Transverse colon (tissue), 4 donors: ENCODE results near the gene RIMBP2. TPM values are rescaled to one million over a fixed set of nuclear protein-coding genes. Genes with fewer than 3 reads are reported as not detected.

Source experiments
- DNase-seq: peaks from one replicate; pipeline ENCODE4 v3.0.0-alpha.2; 2019
- H3K27ac ChIP-seq, 4 donors: fragments of 200-600 bp; sonication (generic); 2 replicates each; pipeline ENCODE4 v1.5.1; 2016 to 2018; ENCODE audit warnings: inconsistent platforms in 4 of 4
- H3K27me3 ChIP-seq: fragments of 200-600 bp; sonication (generic); 2 replicates; pipeline ENCODE4 v1.5.1; 2017; ENCODE audit warnings: inconsistent platforms
- H3K36me3 ChIP-seq, 4 donors: fragments of 200-600 bp; sonication (generic); 2 replicates each; pipeline ENCODE4 v1.5.1; 2017 to 2019; ENCODE audit warnings: inconsistent platforms in 4 of 4
- H3K4me1 ChIP-seq, 4 donors: fragments of 200-600 bp; sonication (generic); 2 replicates each; pipeline ENCODE4 v1.5.1; 2017 to 2020; ENCODE audit warnings: inconsistent platforms in 4 of 4
- H3K4me3 ChIP-seq, 4 donors: fragments of 200-600 bp; sonication (generic); 1 replicate in 1 of 4; 2 replicates in 3 of 4; pipeline versions ENCODE4 v1.5.1 to v1.6.1; 2017 to 2019; ENCODE audit warnings: inconsistent platforms in 4 of 4
- H3K9me3 ChIP-seq, 2 donors: fragments of 200-600 bp; sonication (generic); 2 replicates each; pipeline ENCODE4 v1.5.1; 2017 to 2019; ENCODE audit warnings: inconsistent platforms in 2 of 2
- EP300 ChIP-seq: sonication (generic); formaldehyde crosslinking; IDR thresholded peaks from one replicate; pipeline ENCODE4 v1.6.1; 2017; ENCODE audit warnings: antibody characterized with exemption, low read depth
- POLR2A ChIP-seq: fragments of 450-650 bp; IDR thresholded peaks from one replicate; pipeline ENCODE4 v1.6.1; 2016; ENCODE audit warnings: antibody characterized with exemption, mild to moderate bottlenecking, moderate library complexity
- POLR2AphosphoS5 ChIP-seq, 3 donors: sonication (generic); formaldehyde crosslinking; IDR thresholded peaks; one replicate each; pipeline ENCODE4 v1.6.1; 2016; ENCODE audit warnings: antibody characterized with exemption in 3 of 3
- WGBS, 2 donors: methylation state at CpG; one replicate each; pipeline ENCODE4 v1.1.5; 2018; ENCODE audit warnings: low coverage in 1 of 2; 5-methylcytosine and 5-hydroxymethylcytosine counted together
- in situ Hi-C, 4 donors: fragments of 200-750 bp; cut with MboI; loops; one replicate each; pipeline versions ENCODE4 v1.15.0 to v1.15.1; 2017; ENCODE audit warnings: low sequenced_read_pairs in 3 of 4, low pct_ligation_motif_present in 1 of 4, low pct_unique_long_range_greater_than_20kb in 1 of 4
- intact Hi-C: fragments of 100-400 bp; cut with DNase I; formaldehyde crosslinking; loops from one replicate; pipeline ENCODE4 v1.15.1; 2023; ENCODE audit warnings: low total_unique reads
- total RNA-seq, 4 donors: library from RNA; depleted of rRNA; stranded (reverse); fragments of >200 nt; gene quantifications; one replicate each; pipeline ENCODE4 v1.1.0, GENCODE V29; 2016
- TF ChIP-seq, protein P1 (sequence below), 5 experiments: fragments of 200-600 bp in 3 of 5; fragments of 450-650 bp in 2 of 5; sonication (generic) in 3 of 5; IDR thresholded peaks; 1 replicate in 2 of 5; 2 replicates in 3 of 5; pipeline ENCODE4 v1.5.1; 2016 to 2017; ENCODE audit warnings: antibody characterized with exemption in 5 of 5, inconsistent platforms in 3 of 5, mild to moderate bottlenecking in 2 of 5, moderate library complexity in 1 of 5

Gene RIMBP2
- total RNA-seq, 4 donors from 2014 or later = 2.9 to 17.3 (median 4.3) TPM

DNA sequence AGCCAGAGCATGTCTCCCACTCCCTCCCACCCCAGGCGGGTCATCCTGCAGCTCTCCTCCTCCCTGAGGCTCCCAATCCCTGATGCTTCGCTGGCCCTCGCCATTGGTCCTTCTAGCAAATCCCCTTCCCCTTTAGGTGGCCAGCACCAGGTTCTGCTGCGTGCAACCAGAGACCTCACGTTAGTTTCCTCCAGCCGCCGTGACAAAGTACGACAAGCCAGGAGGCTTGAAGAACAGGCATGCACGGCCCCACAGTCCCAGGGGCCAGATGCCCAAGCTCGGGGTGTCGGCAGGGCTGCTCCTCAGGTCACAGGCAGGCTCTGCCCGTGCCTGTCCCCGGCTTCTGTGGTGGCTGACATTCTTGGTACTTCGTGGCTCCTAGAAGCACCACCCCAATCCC, 95.8 kb downstream of the RIMBP2 start:
- intact Hi-C loops = no loop called here

DNA sequence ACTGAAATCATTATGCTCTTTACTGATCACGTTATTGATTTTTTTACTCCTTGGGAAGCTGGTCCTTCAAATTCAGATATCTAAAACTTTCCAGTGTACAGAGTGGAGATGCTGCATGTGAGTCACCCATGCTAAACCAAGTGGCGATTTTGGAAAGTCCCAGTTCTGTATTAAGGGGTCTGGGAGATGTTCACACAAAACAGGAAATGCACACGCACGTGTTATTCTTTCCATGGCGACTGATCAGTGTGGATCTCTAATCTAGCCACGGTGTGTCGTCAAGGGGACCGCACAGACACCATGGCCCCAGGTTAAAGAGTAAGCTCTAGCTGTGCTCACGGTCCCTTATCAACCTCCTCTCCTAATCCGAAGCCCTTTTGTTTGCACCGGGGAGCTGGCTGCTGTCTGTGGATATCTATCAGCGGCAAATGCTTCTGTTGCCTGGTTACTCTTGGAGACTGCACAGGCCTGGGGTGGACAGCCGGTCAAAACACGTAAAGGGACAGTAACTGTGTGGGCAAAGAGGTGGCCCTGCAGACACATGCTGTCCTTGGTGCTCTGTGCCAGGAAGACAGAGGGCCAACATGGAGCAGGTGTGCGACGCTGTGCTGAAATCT, 96.6 kb downstream of the RIMBP2 start:
- TF ChIP-seq POLR2AphosphoS5 (IDR thresholded peaks at IDR 0.05) (no peak), POLR2A (no peak), EP300 (no peak)
- TF ChIP-seq, protein P1, sequence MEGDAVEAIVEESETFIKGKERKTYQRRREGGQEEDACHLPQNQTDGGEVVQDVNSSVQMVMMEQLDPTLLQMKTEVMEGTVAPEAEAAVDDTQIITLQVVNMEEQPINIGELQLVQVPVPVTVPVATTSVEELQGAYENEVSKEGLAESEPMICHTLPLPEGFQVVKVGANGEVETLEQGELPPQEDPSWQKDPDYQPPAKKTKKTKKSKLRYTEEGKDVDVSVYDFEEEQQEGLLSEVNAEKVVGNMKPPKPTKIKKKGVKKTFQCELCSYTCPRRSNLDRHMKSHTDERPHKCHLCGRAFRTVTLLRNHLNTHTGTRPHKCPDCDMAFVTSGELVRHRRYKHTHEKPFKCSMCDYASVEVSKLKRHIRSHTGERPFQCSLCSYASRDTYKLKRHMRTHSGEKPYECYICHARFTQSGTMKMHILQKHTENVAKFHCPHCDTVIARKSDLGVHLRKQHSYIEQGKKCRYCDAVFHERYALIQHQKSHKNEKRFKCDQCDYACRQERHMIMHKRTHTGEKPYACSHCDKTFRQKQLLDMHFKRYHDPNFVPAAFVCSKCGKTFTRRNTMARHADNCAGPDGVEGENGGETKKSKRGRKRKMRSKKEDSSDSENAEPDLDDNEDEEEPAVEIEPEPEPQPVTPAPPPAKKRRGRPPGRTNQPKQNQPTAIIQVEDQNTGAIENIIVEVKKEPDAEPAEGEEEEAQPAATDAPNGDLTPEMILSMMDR (IDR thresholded peaks at IDR 0.05) = no peak
- Histone ChIP-seq H3K4me1 (no peaks in the 10 kb centered on the region), H3K4me3 (no peak overlapping the region), H3K27me3 (no peaks in the 10 kb centered on the region), H3K36me3 (no peaks in the 10 kb centered on the region), H3K27ac (no peak overlapping the region), H3K9me3 (no peaks in the 10 kb centered on the region)
- DNase-seq = no peak
- intact Hi-C loops = no loop called here
- in situ Hi-C loops = no loop called here
- 72 to 86% methylated on average over 2 to 16 of the region's 16 CpGs for WGBS, 2 donors

More for the DNA sequence above, 95.8 kb downstream of the RIMBP2 start:
- H3K27me3 ChIP-seq = no peaks in the 10 kb centered on the region
- H3K9me3 ChIP-seq = no peaks in the 10 kb centered on the region
- no peaks in the 10 kb centered on the region for H3K4me1 ChIP-seq
- no peak for TF ChIP-seq POLR2AphosphoS5 (IDR thresholded peaks at IDR 0.05)
- TF ChIP-seq POLR2A = no peak
- TF ChIP-seq, protein P1 (IDR thresholded peaks at IDR 0.05) = no peak
- WGBS, 2 donors = 40 to 86% methylated on average over 1 to 14 of the region's 14 CpGs
- H3K4me3 ChIP-seq = no peak overlapping the region
- H3K27ac ChIP-seq = no peak overlapping the region
- DNase-seq = no peak
- in situ Hi-C loops = no loop called here
- no peaks in the 10 kb centered on the region for H3K36me3 ChIP-seq

DNA sequence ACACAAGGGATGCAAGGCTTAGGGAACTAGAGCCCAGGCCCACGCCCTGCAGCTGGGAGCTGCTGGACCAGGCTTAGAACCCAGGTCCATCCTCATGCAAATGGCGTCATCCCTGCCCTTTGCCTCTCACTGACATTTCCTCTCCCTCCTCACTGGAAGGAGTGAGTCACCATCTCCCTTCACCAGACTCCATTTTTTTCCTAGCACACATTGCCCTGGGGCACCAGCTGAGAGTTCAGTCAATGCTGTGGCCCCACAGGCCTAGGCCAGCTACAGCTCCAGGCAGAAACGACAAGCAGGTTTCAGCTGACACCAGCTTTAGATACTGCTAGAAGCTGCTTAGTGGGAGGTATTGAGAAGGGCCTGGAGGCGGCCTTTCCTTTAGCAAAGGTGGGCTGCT, 98.9 kb downstream of the RIMBP2 start:
- no peak overlapping the region for H3K4me3 ChIP-seq
- WGBS, 2 donors = 74 to 75% methylated on average over 1 to 4 of the region's 4 CpGs
- H3K9me3 ChIP-seq = no peaks in the 10 kb centered on the region
- H3K27me3 ChIP-seq = no peaks in the 10 kb centered on the region
- H3K4me1 ChIP-seq = no peaks in the 10 kb centered on the region
- in situ Hi-C loops (no loop called here), intact Hi-C loops (no loop called here)
- TF ChIP-seq POLR2A (no peak), EP300 (no peak)
- no peaks in the 10 kb centered on the region for H3K36me3 ChIP-seq
- no peak for DNase-seq
- no peak overlapping the region for H3K27ac ChIP-seq

DNA sequence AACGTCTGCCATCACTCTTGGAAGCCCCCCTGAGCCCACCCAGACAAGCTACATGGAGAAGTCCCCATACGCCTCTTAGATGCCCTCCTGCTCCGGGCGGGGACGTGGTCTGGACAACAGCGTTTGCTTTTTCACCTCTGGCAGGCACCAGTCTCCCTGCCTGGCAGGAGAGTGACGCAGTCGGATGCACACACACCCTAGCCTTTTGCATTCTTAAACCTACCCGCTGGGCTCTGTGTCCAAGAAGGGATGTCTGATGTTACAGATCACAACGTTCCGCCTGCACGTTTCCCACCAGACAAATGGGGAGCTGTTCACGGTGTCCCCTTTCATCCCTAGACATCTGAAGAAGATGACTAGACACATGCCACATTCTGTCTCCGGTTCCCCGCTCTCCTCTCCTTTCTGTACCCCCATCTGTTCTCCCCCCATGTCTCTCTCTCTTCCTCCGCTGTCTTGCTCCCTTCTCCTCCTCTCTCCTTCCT, 100.2 kb downstream of the RIMBP2 start:
- no peaks in the 10 kb centered on the region for H3K27me3 ChIP-seq
- DNase-seq = no peak
- intact Hi-C loops = no loop called here
- H3K9me3 ChIP-seq = no peaks in the 10 kb centered on the region
- no peaks in the 10 kb centered on the region for H3K36me3 ChIP-seq
- in situ Hi-C loops = no loop called here
- no peaks in the 10 kb centered on the region for H3K4me1 ChIP-seq
- H3K4me3 ChIP-seq = no peak overlapping the region
- TF ChIP-seq EP300 = no peak
- no peak for TF ChIP-seq POLR2AphosphoS5 (IDR thresholded peaks at IDR 0.05)
- no peak for TF ChIP-seq POLR2A
- whole genome bisulfite sequencing, 2 donors = 88 to 100% methylated on average over 3 to 16 of the region's 16 CpGs
- H3K27ac ChIP-seq = no peak overlapping the region

DNA sequence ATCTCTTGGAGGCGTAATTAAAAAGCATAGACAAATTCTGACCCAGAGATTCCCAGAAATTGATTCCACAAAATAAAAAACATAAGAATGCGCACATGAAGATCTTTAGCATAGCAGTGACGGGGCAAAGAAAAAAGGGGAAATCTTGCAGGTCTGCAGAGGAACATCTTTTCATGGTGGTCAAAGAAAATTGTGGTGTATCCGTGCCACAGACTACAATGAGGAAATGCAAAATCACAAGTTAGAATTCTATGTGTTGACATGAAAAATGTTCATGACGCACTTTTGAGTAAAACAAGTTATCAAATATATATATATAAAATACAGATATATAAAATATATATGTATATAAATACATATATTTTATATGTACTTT, 101.6 kb downstream of the RIMBP2 start:
- in situ Hi-C loops = no loop called here
- no peak for DNase-seq
- Histone ChIP-seq H3K9me3 (no peaks in the 10 kb centered on the region), H3K4me1 (no peaks in the 10 kb centered on the region), H3K27ac (no peak overlapping the region), H3K4me3 (no peak overlapping the region), H3K27me3 (no peaks in the 10 kb centered on the region), H3K36me3 (no peaks in the 10 kb centered on the region)
- intact Hi-C loops = no loop called here
- WGBS, 2 donors = 89 to 94% methylated on average over 5 of the region's 5 CpGs
- no peak for TF ChIP-seq POLR2A
- no peak for TF ChIP-seq POLR2AphosphoS5 (IDR thresholded peaks at IDR 0.05)
- TF ChIP-seq, protein P1 (IDR thresholded peaks at IDR 0.05) = no peak
- no peak for TF ChIP-seq EP300
